Tongue (tissue), 2 donors: ENCODE measurements around the gene ACER3. TPM values are rescaled to one million over a fixed set of nuclear protein-coding genes. Genes with fewer than 3 reads are reported as not detected.
"Not testable (repeated sequence)": the region's sequence is repeated elsewhere in the genome, so short reads cannot be mapped to it uniquely, and the experiment has no call there.

ENCODE experiments used
- DNase-seq: peaks from one replicate; pipeline ENCODE4 v3.0.0-alpha.2; 2015
- total RNA-seq: library from RNA; depleted of rRNA; stranded (reverse); fragments of >200 nt; gene quantifications from one replicate; pipeline ENCODE4 v1.2.3, GENCODE V29; 2014

ACER3 gene
- total RNA-seq, 1 donor from 2014 or later = 9.2 TPM

- no peak for DNase-seq
Observed at GRCh38 chr11:76836613-76837291, 24.0 kb upstream of the ACER3 start.

- DNase-seq = no peak
Observed at GRCh38 chr11:76837696-76838677, 22.7 kb upstream of the ACER3 start.

- peak; percentile 51 for DNase-seq
Observed at GRCh38 chr11:76838678-76839068, 22.0 kb upstream of the ACER3 start.

- no peak for DNase-seq
Observed at GRCh38 chr11:76839311-76839710, 21.4 kb upstream of the ACER3 start.

GRCh38 chr11:76841923-76842452 is 18.7 kb upstream of the ACER3 start:
- no peak for DNase-seq

- no peak for DNase-seq
Observed at GRCh38 chr11:76843907-76844306, 16.8 kb upstream of the ACER3 start.

GRCh38 chr11:76844511-76844910 is 16.2 kb upstream of the ACER3 start:
- DNase-seq = no peak

GRCh38 chr11:76845069-76845468 is 15.6 kb upstream of the ACER3 start:
- DNase-seq = no peak

- DNase-seq = no peak
Observed at GRCh38 chr11:76846441-76846840, 14.3 kb upstream of the ACER3 start.

- no peak for DNase-seq
Observed at GRCh38 chr11:76849376-76849775, 11.3 kb upstream of the ACER3 start.

- DNase-seq = no peak
Observed at GRCh38 chr11:76850130-76850529, 10.6 kb upstream of the ACER3 start.

- no peak for DNase-seq
Observed at GRCh38 chr11:76850815-76851214, 9.9 kb upstream of the ACER3 start.

GRCh38 chr11:76854709-76855108 is 6.0 kb upstream of the ACER3 start:
- no peak for DNase-seq

- not testable (repeated sequence) for DNase-seq
Observed at GRCh38 chr11:76855670-76856069, 5.0 kb upstream of the ACER3 start.

GRCh38 chr11:76856106-76856505 is 4.6 kb upstream of the ACER3 start:
- DNase-seq = no peak

GRCh38 chr11:76856571-76856970 is 4.1 kb upstream of the ACER3 start:
- DNase-seq = no peak

GRCh38 chr11:76857781-76858410 is 2.8 kb upstream of the ACER3 start:
- DNase-seq = no peak

- DNase-seq = no peak
Observed at GRCh38 chr11:76859708-76860227, 950 bp upstream of the ACER3 start.

- no peak for DNase-seq
Observed at GRCh38 chr11:76861490-76861953, 804 bp downstream of the ACER3 start.

GRCh38 chr11:76862794-76863193 is 2.1 kb downstream of the ACER3 start:
- not testable (repeated sequence) for DNase-seq

- no peak for DNase-seq
Observed at GRCh38 chr11:76863196-76863777, 2.6 kb downstream of the ACER3 start.
